HG02678 (cell line): ENCODE measurements around the gene ANO5.

ENCODE experiments used
- ATAC-seq: cut with Tn5 transposase; IDR thresholded peaks from one replicate; pipeline ENCODE4 v1.9.1; 2021; ENCODE audit warnings: mild to moderate bottlenecking, moderate library complexity; ENCODE audit not compliant: unreplicated experiment

ANO5 gene

GRCh38 chr11:22317656-22318055, 124.8 kb downstream of the ANO5 start:
- no peak for ATAC-seq

GRCh38 chr11:22331771-22332170, 138.9 kb downstream of the ANO5 start:
- ATAC-seq = no peak
